GM12874 (cell line): Measurements from ENCODE around the gene TMCC1.

Experiments
- CTCF ChIP-seq: IDR thresholded peaks from 2 replicates; pipeline ENCODE4 v1.5.1; 2011; ENCODE audit warnings: low read depth, mild to moderate bottlenecking, control low read depth, low read length, moderate library complexity; ENCODE audit not compliant: insufficient read depth

Gene TMCC1

GRCh38 chr3:129917423-129918007 is 24.0 kb upstream of the TMCC1 start:
- TF ChIP-seq CTCF, result no peak

- TF ChIP-seq CTCF, result no peak
Observed at GRCh38 chr3:129913618-129914017, 20.1 kb upstream of the TMCC1 start.

GRCh38 chr3:129911261-129911861 is 17.9 kb upstream of the TMCC1 start:
- no peak for TF ChIP-seq CTCF

DNA sequence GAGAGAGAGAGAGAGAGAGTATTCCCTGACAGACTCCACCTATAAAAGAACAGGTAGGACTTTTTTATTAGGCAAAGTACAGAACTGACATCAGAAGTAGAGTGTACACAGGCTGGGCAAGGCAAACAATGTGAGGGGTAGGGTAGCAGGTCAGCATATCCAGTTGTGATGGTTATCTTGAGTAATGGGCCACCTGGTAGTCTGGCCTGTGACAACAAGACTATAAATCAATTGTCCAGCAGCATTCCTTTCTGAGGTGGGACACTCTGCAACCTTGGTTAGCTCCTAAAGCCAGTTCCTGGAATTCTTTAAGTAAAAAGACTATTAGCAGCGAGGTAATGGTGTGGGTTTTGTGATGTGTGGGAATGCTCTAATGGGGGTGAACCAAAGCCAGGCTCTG is 14.9 kb upstream of the TMCC1 start:
- no peak for TF ChIP-seq CTCF

- no peak for TF ChIP-seq CTCF
Observed at GRCh38 chr3:129897026-129897425, 3.5 kb upstream of the TMCC1 start.

DNA sequence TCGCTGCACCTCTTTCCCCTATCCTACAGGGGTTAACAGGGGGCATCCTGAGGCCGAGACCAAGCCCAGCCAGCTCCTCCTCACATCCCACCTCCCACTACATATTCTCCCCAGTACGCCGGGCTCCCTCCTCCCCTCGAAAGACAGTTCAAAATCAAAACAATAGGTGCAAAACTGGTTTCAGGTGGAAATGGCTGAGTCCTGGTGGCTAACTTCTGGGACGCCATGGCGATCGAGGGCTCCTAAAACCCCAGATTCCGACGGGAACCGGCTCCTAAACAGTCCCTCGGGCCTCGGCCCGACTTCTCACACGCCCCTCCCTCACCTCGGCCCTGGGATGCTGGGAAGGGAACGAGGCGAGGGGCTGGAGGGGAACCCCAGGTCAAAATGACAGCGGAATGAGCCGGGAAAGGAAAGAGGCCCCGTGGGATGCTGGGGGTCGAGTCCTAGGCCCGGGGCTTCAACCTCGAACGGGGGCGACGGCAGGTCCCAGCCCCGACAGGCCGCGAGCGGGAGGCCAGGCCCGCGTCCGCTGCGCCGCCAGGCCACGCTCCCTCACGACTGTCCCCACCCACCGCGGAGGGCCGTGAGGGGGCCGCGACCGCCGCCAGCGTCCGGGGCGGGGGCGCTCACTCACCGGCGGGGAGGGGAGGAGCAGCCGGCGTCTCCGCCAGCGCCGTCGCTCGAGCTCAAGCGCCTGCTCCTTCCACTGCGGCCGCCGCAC is 492 bp downstream of the TMCC1 start:
- no peak for TF ChIP-seq CTCF

DNA sequence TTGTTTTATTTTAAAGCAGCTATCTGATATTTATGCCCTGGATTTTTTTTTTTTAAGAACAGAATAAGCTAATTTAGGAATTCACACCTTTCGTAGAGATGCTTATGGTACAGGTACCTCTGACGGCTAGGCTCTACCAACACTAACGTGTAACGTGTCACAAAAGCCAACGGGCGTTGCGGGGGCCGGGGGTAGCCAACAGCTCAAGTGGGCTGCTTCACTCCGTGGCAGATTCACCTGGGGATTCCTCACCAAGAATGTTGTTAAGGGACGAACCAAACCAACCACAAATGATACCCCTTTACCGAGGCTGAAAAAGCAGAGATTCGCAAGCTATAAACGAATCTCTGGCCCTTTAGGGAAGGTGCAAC is 1.0 kb downstream of the TMCC1 start:
- TF ChIP-seq CTCF, result no peak
